Measurements from ENCODE around the gene CHMP6.

DNA sequence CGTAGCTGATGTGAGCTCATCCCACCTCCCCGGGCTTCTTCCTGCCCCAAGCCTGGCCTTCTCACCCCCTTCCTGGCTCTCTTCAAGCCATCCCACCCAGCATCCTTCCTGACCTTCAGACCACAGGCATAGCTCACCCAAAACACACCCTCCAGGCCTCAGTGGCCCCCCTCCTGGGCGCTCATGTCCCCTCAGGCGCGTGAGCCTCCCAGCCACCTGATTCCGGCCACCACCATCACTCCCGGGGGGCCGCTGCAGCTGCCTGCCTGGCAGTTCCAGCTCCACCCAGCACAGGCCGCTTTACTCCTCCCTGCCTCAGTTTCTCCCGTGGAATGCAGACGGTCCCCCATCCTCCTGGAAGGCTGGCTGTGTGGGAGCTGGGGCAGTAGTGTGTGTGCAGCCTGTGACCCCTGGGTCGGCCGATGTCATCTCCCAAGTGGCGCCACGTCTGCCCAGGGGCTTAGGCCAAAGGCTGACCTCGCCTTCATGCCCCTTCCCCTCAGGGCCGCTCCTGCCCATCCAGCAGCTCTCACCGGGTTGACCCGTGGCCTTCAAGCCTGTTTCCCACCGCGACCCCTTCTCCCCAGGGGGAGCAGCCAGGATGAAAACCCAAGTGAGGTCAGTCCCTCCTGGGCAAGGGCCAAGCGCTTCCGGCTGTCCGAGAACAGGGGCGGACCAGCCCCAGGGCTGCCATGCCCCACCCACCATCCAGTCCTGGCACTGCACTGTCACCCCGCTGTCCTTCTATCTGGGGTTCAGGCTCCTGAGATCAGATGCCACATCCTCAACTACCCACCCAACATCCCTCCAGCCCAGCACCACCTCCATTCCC is 11.9 kb upstream of the CHMP6 start:
- TF ChIP-seq, protein P1, sequence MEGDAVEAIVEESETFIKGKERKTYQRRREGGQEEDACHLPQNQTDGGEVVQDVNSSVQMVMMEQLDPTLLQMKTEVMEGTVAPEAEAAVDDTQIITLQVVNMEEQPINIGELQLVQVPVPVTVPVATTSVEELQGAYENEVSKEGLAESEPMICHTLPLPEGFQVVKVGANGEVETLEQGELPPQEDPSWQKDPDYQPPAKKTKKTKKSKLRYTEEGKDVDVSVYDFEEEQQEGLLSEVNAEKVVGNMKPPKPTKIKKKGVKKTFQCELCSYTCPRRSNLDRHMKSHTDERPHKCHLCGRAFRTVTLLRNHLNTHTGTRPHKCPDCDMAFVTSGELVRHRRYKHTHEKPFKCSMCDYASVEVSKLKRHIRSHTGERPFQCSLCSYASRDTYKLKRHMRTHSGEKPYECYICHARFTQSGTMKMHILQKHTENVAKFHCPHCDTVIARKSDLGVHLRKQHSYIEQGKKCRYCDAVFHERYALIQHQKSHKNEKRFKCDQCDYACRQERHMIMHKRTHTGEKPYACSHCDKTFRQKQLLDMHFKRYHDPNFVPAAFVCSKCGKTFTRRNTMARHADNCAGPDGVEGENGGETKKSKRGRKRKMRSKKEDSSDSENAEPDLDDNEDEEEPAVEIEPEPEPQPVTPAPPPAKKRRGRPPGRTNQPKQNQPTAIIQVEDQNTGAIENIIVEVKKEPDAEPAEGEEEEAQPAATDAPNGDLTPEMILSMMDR (IDR thresholded peaks at IDR 0.05; ENCODE audit: poor library complexity, severe bottlenecking): no peak
- TF ChIP-seq POLR2AphosphoS5 (IDR thresholded peaks at IDR 0.05): no peak
- TF ChIP-seq MXI1 (conservative IDR thresholded peaks at IDR 0.05; ENCODE audit: poor library complexity, severe bottlenecking): no peak
- TF ChIP-seq TAF1 (IDR thresholded peaks at IDR 0.05; ENCODE audit: low read depth): no peak
- TF ChIP-seq, protein P2, sequence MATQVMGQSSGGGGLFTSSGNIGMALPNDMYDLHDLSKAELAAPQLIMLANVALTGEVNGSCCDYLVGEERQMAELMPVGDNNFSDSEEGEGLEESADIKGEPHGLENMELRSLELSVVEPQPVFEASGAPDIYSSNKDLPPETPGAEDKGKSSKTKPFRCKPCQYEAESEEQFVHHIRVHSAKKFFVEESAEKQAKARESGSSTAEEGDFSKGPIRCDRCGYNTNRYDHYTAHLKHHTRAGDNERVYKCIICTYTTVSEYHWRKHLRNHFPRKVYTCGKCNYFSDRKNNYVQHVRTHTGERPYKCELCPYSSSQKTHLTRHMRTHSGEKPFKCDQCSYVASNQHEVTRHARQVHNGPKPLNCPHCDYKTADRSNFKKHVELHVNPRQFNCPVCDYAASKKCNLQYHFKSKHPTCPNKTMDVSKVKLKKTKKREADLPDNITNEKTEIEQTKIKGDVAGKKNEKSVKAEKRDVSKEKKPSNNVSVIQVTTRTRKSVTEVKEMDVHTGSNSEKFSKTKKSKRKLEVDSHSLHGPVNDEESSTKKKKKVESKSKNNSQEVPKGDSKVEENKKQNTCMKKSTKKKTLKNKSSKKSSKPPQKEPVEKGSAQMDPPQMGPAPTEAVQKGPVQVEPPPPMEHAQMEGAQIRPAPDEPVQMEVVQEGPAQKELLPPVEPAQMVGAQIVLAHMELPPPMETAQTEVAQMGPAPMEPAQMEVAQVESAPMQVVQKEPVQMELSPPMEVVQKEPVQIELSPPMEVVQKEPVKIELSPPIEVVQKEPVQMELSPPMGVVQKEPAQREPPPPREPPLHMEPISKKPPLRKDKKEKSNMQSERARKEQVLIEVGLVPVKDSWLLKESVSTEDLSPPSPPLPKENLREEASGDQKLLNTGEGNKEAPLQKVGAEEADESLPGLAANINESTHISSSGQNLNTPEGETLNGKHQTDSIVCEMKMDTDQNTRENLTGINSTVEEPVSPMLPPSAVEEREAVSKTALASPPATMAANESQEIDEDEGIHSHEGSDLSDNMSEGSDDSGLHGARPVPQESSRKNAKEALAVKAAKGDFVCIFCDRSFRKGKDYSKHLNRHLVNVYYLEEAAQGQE (IDR thresholded peaks at IDR 0.05; ENCODE audit: borderline replicate concordance): no peak

Measured in neural cell (in vitro differentiated cells).